RWPE2 (cell line): Measurements from ENCODE around the gene VPS45.

Experiments used
- ATAC-seq: fragments of 200-7000 bp; cut with Tn5 transposase; 3 replicates; pipeline ENCODE4 v1.9.1; 2021; ENCODE audit warnings: low read depth
- DNase-seq: peaks from one replicate; pipeline ENCODE4 v3.0.0-alpha.2; 2020; ENCODE audit warnings: low spot score
- H3K27ac ChIP-seq: fragments of 450-650 bp; 2 replicates; pipeline ENCODE4 v1.5.1; 2017; ENCODE audit warnings: mild to moderate bottlenecking; ENCODE audit not compliant: poor library complexity, severe bottlenecking
- H3K27me3 ChIP-seq: fragments of 250-450 bp; sonication (Bioruptor Pico); 2 replicates; pipeline ENCODE4 v1.5.1; 2021; ENCODE audit warnings: mild to moderate bottlenecking, moderate library complexity; ENCODE audit not compliant: insufficient read depth, poor library complexity, severe bottlenecking
- H3K36me3 ChIP-seq: fragments of 250-450 bp; sonication (Bioruptor Pico); 2 replicates; pipeline ENCODE4 v1.5.1; 2020; ENCODE audit warnings: low read depth, mild to moderate bottlenecking, moderate library complexity
- H3K4me1 ChIP-seq: fragments of 250-450 bp; sonication (Bioruptor Pico); 2 replicates; pipeline ENCODE4 v1.5.1; 2021; ENCODE audit warnings: mild to moderate bottlenecking, moderate library complexity; ENCODE audit not compliant: insufficient read depth, poor library complexity, severe bottlenecking
- H3K4me3 ChIP-seq: fragments of 250-450 bp; sonication (Bioruptor Pico); 2 replicates; pipeline ENCODE4 v1.5.1; 2021; ENCODE audit warnings: mild to moderate bottlenecking, moderate library complexity; ENCODE audit not compliant: severe bottlenecking
- H3K9me3 ChIP-seq: fragments of 250-450 bp; sonication (Bioruptor Pico); 2 replicates; pipeline ENCODE4 v1.5.1; 2021; ENCODE audit warnings: mild to moderate bottlenecking, moderate library complexity; ENCODE audit not compliant: severe bottlenecking
- CTCF ChIP-seq: fragments of 450-650 bp; IDR thresholded peaks from one replicate; pipeline ENCODE4 v1.5.1; 2017; ENCODE audit warnings: mild to moderate bottlenecking, moderate library complexity; ENCODE audit not compliant: poor library complexity, severe bottlenecking

Gene VPS45

GRCh38 chr1:150076985-150077384 is 9.4 kb downstream of the VPS45 start:
- no peak overlapping the region for H3K27ac ChIP-seq
- H3K4me1 ChIP-seq: no peaks in the 10 kb centered on the region
- DNase-seq (no peak), ATAC-seq (no peak)
- no peak for TF ChIP-seq CTCF
- no peaks in the 10 kb centered on the region for H3K27me3 ChIP-seq
- H3K9me3 ChIP-seq: no peaks in the 10 kb centered on the region
- no peak overlapping the region for H3K4me3 ChIP-seq
- peaks cover 81% of the 10 kb centered on the region for H3K36me3 ChIP-seq

GRCh38 chr1:150080784-150081183 is 13.2 kb downstream of the VPS45 start:
- H3K27ac ChIP-seq: no peak overlapping the region
- ATAC-seq: no peak

GRCh38 chr1:150082494-150082893 is 14.9 kb downstream of the VPS45 start:
- Histone ChIP-seq H3K9me3 (no peaks in the 10 kb centered on the region), H3K4me1 (no peaks in the 10 kb centered on the region), H3K27ac (no peak overlapping the region), H3K4me3 (no peak overlapping the region), H3K27me3 (no peaks in the 10 kb centered on the region), H3K36me3 (peaks cover 92% of the 10 kb centered on the region)
- DNase-seq (no peak), ATAC-seq (no peak)
- no peak for TF ChIP-seq CTCF

More at GRCh38 chr1:150080784-150081183, 13.2 kb downstream of the VPS45 start:
- Histone ChIP-seq H3K4me1 (no peaks in the 10 kb centered on the region), H3K36me3 (peaks cover 89% of the 10 kb centered on the region), H3K9me3 (no peaks in the 10 kb centered on the region), H3K27me3 (no peaks in the 10 kb centered on the region), H3K4me3 (no peak overlapping the region)
- DNase-seq: no peak
- no peak for TF ChIP-seq CTCF

- H3K4me3 ChIP-seq: no peak overlapping the region
- no peaks in the 10 kb centered on the region for H3K27me3 ChIP-seq
- H3K9me3 ChIP-seq: no peaks in the 10 kb centered on the region
- H3K36me3 ChIP-seq: peaks cover 90% of the 10 kb centered on the region
- no peak for TF ChIP-seq CTCF
- no peak for DNase-seq
- no peak overlapping the region for H3K27ac ChIP-seq
- H3K4me1 ChIP-seq: no peaks in the 10 kb centered on the region
- no peak for ATAC-seq
Measured at GRCh38 chr1:150083907-150084306, 16.3 kb downstream of the VPS45 start.

GRCh38 chr1:150085406-150085805 is 17.8 kb downstream of the VPS45 start:
- ATAC-seq (no peak), DNase-seq (no peak)
- Histone ChIP-seq H3K27ac (no peak overlapping the region), H3K4me1 (no peaks in the 10 kb centered on the region), H3K36me3 (peaks cover 76% of the 10 kb centered on the region), H3K9me3 (no peaks in the 10 kb centered on the region), H3K27me3 (no peaks in the 10 kb centered on the region), H3K4me3 (no peak overlapping the region)
- TF ChIP-seq CTCF: no peak
